HepG2 (cell line): ENCODE results near the gene ATP2C2. TPM values are rescaled to one million over a fixed set of nuclear protein-coding genes. Genes with fewer than 3 reads are reported as not detected.

Experiments used
- DPF2 ChIP-seq: sonication (generic); formaldehyde crosslinking; IDR thresholded peaks from 2 replicates; pipeline ENCODE4 v1.4.0; 2020; ENCODE audit warnings: mild to moderate bottlenecking, low read depth, missing genetic modification reagents, borderline replicate concordance
- ELF3 ChIP-seq: IDR thresholded peaks from 2 replicates; pipeline ENCODE4 v1.6.1; 2016; ENCODE audit warnings: missing genetic modification reagents, missing compliant biosample characterization
- GABPA ChIP-seq, 2 experiments: IDR thresholded peaks; 2 replicates each; pipeline ENCODE4 v1.6.1; 2011 to 2016; ENCODE audit warnings: low read depth in 2 of 2, low read length in 1 of 2, missing biosample characterization in 1 of 2, missing genetic modification characterization in 1 of 2
- IRX3 ChIP-seq: sonication (generic); formaldehyde crosslinking; IDR thresholded peaks from 2 replicates; pipeline ENCODE4 v1.8.1; 2023; ENCODE audit warnings: mild to moderate bottlenecking, low read depth, missing genetic modification reagents, borderline replicate concordance
- MIER2 ChIP-seq: IDR thresholded peaks from 2 replicates; pipeline ENCODE4 v1.6.1; 2016; ENCODE audit warnings: missing biosample characterization, missing genetic modification reagents
- SETDB1 ChIP-seq: sonication (generic); formaldehyde crosslinking; IDR thresholded peaks from 2 replicates; pipeline ENCODE4 v1.5.1; 2020; ENCODE audit warnings: missing genetic modification reagents, mild to moderate bottlenecking, borderline replicate concordance
- SNAPC5 ChIP-seq: sonication (generic); formaldehyde crosslinking; IDR thresholded peaks from 2 replicates; pipeline ENCODE4 v1.8.1; 2023; ENCODE audit warnings: mild to moderate bottlenecking, missing genetic modification reagents, borderline replicate concordance
- SP4 ChIP-seq: sonication (generic); formaldehyde crosslinking; IDR thresholded peaks from 2 replicates; pipeline ENCODE4 v1.8.1; 2023; ENCODE audit warnings: mild to moderate bottlenecking, missing genetic modification reagents
- U2AF1 ChIP-seq: fragments of 200-400 bp; formaldehyde crosslinking; optimal IDR thresholded peaks from 2 replicates; pipeline ENCODE3; 2017; ENCODE audit warnings: mild to moderate bottlenecking, low read depth, low read length
- ZNF10 ChIP-seq: sonication (generic); formaldehyde crosslinking; IDR thresholded peaks from 2 replicates; pipeline ENCODE4 v1.4.0; 2020; ENCODE audit warnings: mild to moderate bottlenecking, low read depth, missing genetic modification reagents, borderline replicate concordance
- ZNF33A ChIP-seq: sonication (generic); formaldehyde crosslinking; IDR thresholded peaks from 2 replicates; pipeline ENCODE4 v1.5.1; 2020; ENCODE audit warnings: missing genetic modification reagents, mild to moderate bottlenecking, moderate library complexity, borderline replicate concordance
- ZNF446 ChIP-seq: sonication (generic); formaldehyde crosslinking; IDR thresholded peaks from 2 replicates; pipeline ENCODE4 v1.5.0; 2020; ENCODE audit warnings: mild to moderate bottlenecking, missing genetic modification reagents
- ZNF564 ChIP-seq: sonication (generic); formaldehyde crosslinking; IDR thresholded peaks from 2 replicates; pipeline ENCODE4 v1.8.1; 2023; ENCODE audit warnings: mild to moderate bottlenecking, missing genetic modification reagents
- ZNF567 ChIP-seq: sonication (generic); formaldehyde crosslinking; IDR thresholded peaks from 2 replicates; pipeline ENCODE4 v1.8.1; 2023; ENCODE audit warnings: mild to moderate bottlenecking, missing genetic modification reagents, borderline replicate concordance
- ZNF776 ChIP-seq: sonication (generic); formaldehyde crosslinking; IDR thresholded peaks from 2 replicates; pipeline ENCODE4 v1.4.0; 2020; ENCODE audit warnings: mild to moderate bottlenecking, missing genetic modification reagents
- ZNF800 ChIP-seq: sonication (generic); formaldehyde crosslinking; IDR thresholded peaks from 2 replicates; pipeline ENCODE4 v1.4.0; 2020; ENCODE audit warnings: missing genetic modification reagents
- ZNF850 ChIP-seq: sonication (generic); formaldehyde crosslinking; conservative IDR thresholded peaks from 2 replicates; pipeline ENCODE4 v1.9.0; 2021; ENCODE audit warnings: mild to moderate bottlenecking, missing genetic modification reagents
- ZSCAN20 ChIP-seq: sonication (generic); formaldehyde crosslinking; IDR thresholded peaks from 2 replicates; pipeline ENCODE4 v1.4.0; 2020; ENCODE audit warnings: missing genetic modification reagents, mild to moderate bottlenecking, borderline replicate concordance
- polyA plus RNA-seq, 8 experiments: library from polyadenylated mRNA; depleted of rRNA in 3 of 8; stranded (reverse) in 7 of 8; unstranded in 1 of 8; fragments of >200 nt; fragmentation: Illumina TruSeq in 4 of 8; extraction: Trizol in 4 of 8; gene quantifications; 2 replicates each; pipeline versions ENCODE4 v1.2.1 to v1.2.3, GENCODE V29; 2011 to 2016; ENCODE audit warnings: low read depth in 4 of 8, missing spikeins in 1 of 8, mixed read lengths in 1 of 8; ENCODE audit not compliant: insufficient read depth in 1 of 8
- total RNA-seq, 5 experiments: library from RNA; depleted of rRNA; stranded (reverse); fragments of >200 nt; fragmentation: Illumina TruSeq; extraction: Trizol; gene quantifications; 2 replicates each; pipeline ENCODE4 v1.2.3, GENCODE V29; 2016; ENCODE audit warnings: low read depth in 1 of 5
- TF ChIP-seq, protein P1 (sequence below): sonication (generic); formaldehyde crosslinking; IDR thresholded peaks from 2 replicates; pipeline ENCODE4 v1.4.0; 2020; ENCODE audit warnings: low read depth, missing genetic modification reagents
- TF ChIP-seq, protein P2 (sequence below): IDR thresholded peaks from 2 replicates; pipeline ENCODE4 v1.6.1; 2012; ENCODE audit warnings: inconsistent platforms
- TF ChIP-seq, protein P3 (sequence below): sonication (generic); formaldehyde crosslinking; IDR thresholded peaks from 2 replicates; pipeline ENCODE4 v1.9.0; 2021; ENCODE audit warnings: missing genetic modification reagents, mild to moderate bottlenecking, borderline replicate concordance

ATP2C2 gene
- total and polyA plus RNA-seq, 2 of the 13 experiments (the other 11 are each of a cell fraction or from before 2014, with no cell fraction given): 0.07 TPM; not detected in 1

- no peak; the same call in 1 of the 2 replicates for TF ChIP-seq DPF2 (CRISPR knock-in tag)
- no peak for TF ChIP-seq ZNF564 (CRISPR knock-in tag)
- TF ChIP-seq ZSCAN20: no peak; the same call in 1 of the 2 replicates
- TF ChIP-seq ZNF850 (CRISPR knock-in tag): no peak
- TF ChIP-seq GABPA (IDR thresholded peaks at IDR 0.05; ENCODE audit: low read depth, low read length): no peak
- no peak for TF ChIP-seq GABPA (CRISPR knock-in tag; IDR thresholded peaks at IDR 0.05; ENCODE audit: low read depth)
- TF ChIP-seq ZNF10 (CRISPR knock-in tag): no peak
- peak; percentile 95 for TF ChIP-seq ZNF800
- TF ChIP-seq SP4 (CRISPR knock-in tag): peak; percentile 75
- peak; percentile 90; the same call in 1 of the 2 replicates for TF ChIP-seq ZNF567 (CRISPR knock-in tag)
- TF ChIP-seq ZNF33A (CRISPR knock-in tag): no peak
- no peak for TF ChIP-seq U2AF1
- TF ChIP-seq, protein P1, sequence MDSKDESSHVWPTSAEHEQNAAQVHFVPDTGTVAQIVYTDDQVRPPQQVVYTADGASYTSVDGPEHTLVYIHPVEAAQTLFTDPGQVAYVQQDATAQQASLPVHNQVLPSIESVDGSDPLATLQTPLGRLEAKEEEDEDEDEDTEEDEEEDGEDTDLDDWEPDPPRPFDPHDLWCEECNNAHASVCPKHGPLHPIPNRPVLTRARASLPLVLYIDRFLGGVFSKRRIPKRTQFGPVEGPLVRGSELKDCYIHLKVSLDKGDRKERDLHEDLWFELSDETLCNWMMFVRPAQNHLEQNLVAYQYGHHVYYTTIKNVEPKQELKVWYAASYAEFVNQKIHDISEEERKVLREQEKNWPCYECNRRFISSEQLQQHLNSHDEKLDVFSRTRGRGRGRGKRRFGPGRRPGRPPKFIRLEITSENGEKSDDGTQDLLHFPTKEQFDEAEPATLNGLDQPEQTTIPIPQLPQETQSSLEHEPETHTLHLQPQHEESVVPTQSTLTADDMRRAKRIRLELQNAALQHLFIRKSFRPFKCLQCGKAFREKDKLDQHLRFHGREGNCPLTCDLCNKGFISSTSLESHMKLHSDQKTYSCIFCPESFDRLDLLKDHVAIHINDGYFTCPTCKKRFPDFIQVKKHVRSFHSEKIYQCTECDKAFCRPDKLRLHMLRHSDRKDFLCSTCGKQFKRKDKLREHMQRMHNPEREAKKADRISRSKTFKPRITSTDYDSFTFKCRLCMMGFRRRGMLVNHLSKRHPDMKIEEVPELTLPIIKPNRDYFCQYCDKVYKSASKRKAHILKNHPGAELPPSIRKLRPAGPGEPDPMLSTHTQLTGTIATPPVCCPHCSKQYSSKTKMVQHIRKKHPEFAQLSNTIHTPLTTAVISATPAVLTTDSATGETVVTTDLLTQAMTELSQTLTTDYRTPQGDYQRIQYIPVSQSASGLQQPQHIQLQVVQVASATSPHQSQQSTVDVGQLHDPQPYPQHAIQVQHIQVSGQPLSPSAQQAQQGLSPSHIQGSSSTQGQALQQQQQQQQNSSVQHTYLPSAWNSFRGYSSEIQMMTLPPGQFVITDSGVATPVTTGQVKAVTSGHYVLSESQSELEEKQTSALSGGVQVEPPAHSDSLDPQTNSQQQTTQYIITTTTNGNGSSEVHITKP (CRISPR knock-in tag): peak; percentile 52; the same call in 1 of the 2 replicates
- no peak for TF ChIP-seq SNAPC5 (CRISPR knock-in tag)
- 0 out of 2 replicates have a peak, but pooled peaks have one; percentile 31 for TF ChIP-seq ZNF446 (CRISPR knock-in tag)
- TF ChIP-seq MIER2: no peak
- TF ChIP-seq ZNF776 (CRISPR knock-in tag): peak; percentile 23; the same call in 1 of the 2 replicates
- TF ChIP-seq, protein P2, sequence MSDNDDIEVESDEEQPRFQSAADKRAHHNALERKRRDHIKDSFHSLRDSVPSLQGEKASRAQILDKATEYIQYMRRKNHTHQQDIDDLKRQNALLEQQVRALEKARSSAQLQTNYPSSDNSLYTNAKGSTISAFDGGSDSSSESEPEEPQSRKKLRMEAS: peak; percentile 53; the same call in 1 of the 2 replicates
- TF ChIP-seq, protein P3, sequence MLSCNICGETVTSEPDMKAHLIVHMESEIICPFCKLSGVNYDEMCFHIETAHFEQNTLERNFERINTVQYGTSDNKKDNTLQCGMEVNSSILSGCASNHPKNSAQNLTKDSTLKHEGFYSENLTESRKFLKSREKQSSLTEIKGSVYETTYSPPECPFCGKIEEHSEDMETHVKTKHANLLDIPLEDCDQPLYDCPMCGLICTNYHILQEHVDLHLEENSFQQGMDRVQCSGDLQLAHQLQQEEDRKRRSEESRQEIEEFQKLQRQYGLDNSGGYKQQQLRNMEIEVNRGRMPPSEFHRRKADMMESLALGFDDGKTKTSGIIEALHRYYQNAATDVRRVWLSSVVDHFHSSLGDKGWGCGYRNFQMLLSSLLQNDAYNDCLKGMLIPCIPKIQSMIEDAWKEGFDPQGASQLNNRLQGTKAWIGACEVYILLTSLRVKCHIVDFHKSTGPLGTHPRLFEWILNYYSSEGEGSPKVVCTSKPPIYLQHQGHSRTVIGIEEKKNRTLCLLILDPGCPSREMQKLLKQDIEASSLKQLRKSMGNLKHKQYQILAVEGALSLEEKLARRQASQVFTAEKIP (CRISPR knock-in tag): no peak
- TF ChIP-seq ELF3: peak; percentile 53
- TF ChIP-seq SETDB1 (CRISPR knock-in tag): no peak
- TF ChIP-seq IRX3: peak; percentile 82; the same call in 1 of the 2 replicates
Measured at GRCh38 chr16:84504420-84505248, 136.3 kb downstream of the ATP2C2 start, which contains the start of gene MEAK7 (continued).
